GM12873 (cell line): ENCODE measurements around the gene SCAMP3.

ENCODE experiments used
- CTCF ChIP-seq: IDR thresholded peaks from 2 replicates; pipeline ENCODE4 v1.5.1; 2012; ENCODE audit warnings: low read depth, mild to moderate bottlenecking, moderate library complexity, low read length, control low read depth; ENCODE audit not compliant: insufficient read depth; ENCODE audit errors: missing control alignments

The SCAMP3 gene

GRCh38 chr1:155282488-155283091, 20.4 kb upstream of the SCAMP3 start:
- no peak for TF ChIP-seq CTCF

- no peak for TF ChIP-seq CTCF
Measured at GRCh38 chr1:155279268-155279667, 17.1 kb upstream of the SCAMP3 start.

DNA sequence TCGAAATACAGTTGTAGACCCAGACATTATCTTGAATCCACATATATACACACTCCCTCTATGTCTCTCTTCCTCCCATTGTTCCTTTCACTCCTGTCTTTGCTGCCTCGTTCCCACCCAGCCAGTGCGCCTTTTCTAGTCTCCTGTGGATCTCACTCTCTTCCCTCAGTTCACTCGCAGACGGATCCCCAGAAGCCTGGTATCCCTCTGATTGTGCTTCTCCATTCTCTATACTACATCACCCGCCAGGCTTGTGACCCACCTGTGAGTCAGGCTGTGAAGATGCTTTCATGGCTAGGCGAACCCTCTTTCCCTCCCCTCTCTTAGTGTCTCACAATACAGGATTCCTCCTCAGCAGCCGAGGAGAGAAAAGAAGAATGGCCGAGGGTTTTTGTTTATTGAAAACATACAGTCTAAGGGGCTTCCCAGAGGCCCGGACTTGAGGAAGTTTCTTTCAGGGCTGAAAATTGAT, 16.6 kb upstream of the SCAMP3 start:
- TF ChIP-seq CTCF = no peak

GRCh38 chr1:155277902-155278688, 15.9 kb upstream of the SCAMP3 start:
- peak; percentile 59 for TF ChIP-seq CTCF

DNA sequence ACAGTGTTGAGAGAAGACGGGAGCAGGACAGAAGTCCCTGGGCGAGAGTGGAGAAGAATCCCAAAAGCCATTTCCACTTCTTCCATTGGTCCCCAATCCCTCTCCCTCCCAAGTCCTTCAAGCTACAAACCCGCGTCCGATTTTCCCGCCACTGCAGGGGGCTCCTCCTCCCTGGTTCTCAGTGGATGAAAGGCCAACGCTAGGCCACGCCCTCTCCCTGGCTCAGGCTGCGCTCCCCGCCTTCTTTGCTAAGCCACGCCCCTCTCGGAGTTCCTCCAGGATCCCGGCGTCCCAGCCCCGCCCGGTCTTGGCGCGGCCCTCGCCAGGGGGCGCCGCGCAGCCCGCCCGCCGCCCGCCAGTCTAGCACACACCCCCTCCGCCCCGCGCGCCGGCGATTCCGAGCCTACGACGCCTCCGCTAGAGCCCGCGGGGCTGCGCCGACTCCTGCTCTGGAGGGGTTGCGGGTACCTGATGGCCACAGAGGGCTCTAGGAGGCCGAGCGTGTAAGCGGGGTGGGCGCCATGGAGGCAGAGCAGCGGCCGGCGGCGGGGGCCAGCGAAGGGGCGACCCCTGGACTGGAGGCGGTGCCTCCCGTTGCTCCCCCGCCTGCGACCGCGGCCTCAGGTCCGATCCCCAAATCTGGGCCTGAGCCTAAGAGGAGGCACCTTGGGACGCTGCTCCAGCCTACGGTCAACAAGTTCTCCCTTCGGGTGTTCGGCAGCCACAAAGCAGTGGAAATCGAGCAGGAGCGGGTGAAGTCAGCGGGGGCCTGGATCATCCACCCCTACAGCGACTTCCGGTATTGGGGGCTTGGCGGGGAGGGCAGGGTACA, 15.1 kb upstream of the SCAMP3 start, which contains the start of gene HCN3:
Gene HCN3, plus strand, starts transcription at position 394 of the 832 bp plus-strand sequence. Its CDS starts 128 bp downstream, at position 522.
- TF ChIP-seq CTCF = peak; percentile 54

- TF ChIP-seq CTCF = no peak
Measured at GRCh38 chr1:155273343-155274245, 11.4 kb upstream of the SCAMP3 start, which contains the start of gene CLK2. CLK2 (minus strand) TSS chr1:155273504; CDS start chr1:155270977, 2,527 bp downstream.
